Cardiac muscle cell (in vitro differentiated cells and primary cell): ENCODE measurements around the gene NOM1. TPM values are rescaled to one million over a fixed set of nuclear protein-coding genes. Genes with fewer than 3 reads are reported as not detected.

Experiments used
- DNase-seq, 2 donors: peaks; one replicate each; pipeline versions ENCODE4 v3.0.0 to v3.0.0-alpha.2; 2010 to 2017; ENCODE audit warnings: low read depth in 1 of 2, low spot score in 1 of 2
- H3K27ac ChIP-seq: fragments of 200-600 bp; sonication (generic); 2 replicates; pipeline ENCODE4 v1.5.1; 2016
- H3K27me3 ChIP-seq: fragments of 200-600 bp; sonication (generic); 2 replicates; pipeline ENCODE4 v1.6.0; 2016; ENCODE audit warnings: control low read depth
- H3K36me3 ChIP-seq: fragments of 200-600 bp; sonication (generic); 2 replicates; pipeline ENCODE4 v1.5.1; 2016; ENCODE audit warnings: control low read depth
- H3K4me1 ChIP-seq: fragments of 200-600 bp; sonication (generic); 2 replicates; pipeline ENCODE4 v1.8.1; 2017; ENCODE audit warnings: low read depth, mild to moderate bottlenecking, mixed run types
- H3K4me3 ChIP-seq: fragments of 200-600 bp; sonication (generic); 2 replicates; pipeline ENCODE4 v1.5.1; 2016; ENCODE audit warnings: mild to moderate bottlenecking
- H3K9me3 ChIP-seq: fragments of 200-600 bp; sonication (generic); 2 replicates; pipeline ENCODE4 v1.5.1; 2017; ENCODE audit warnings: low read depth, mild to moderate bottlenecking, control low read depth
- polyA plus RNA-seq: library from polyadenylated mRNA; unstranded; fragments of >200 nt; fragmentation: Nextera tagmentation; extraction: Ambion mirVana; gene quantifications from 2 replicates; pipeline ENCODE4 v1.2.1, GENCODE V29; 2016
- total RNA-seq: library from RNA; depleted of rRNA; stranded (reverse); fragments of >200 nt; gene quantifications from 2 replicates; pipeline ENCODE4 v1.2.3, GENCODE V29; 2016
- TF ChIP-seq, protein P1 (sequence below): IDR thresholded peaks from 2 replicates; pipeline ENCODE4 v1.5.1; 2012; ENCODE audit warnings: low read depth, mild to moderate bottlenecking, low read length

Gene NOM1
- total and polyA plus RNA-seq, 2 experiments from 2014 or later = 5.6 to 18.3 TPM

DNA sequence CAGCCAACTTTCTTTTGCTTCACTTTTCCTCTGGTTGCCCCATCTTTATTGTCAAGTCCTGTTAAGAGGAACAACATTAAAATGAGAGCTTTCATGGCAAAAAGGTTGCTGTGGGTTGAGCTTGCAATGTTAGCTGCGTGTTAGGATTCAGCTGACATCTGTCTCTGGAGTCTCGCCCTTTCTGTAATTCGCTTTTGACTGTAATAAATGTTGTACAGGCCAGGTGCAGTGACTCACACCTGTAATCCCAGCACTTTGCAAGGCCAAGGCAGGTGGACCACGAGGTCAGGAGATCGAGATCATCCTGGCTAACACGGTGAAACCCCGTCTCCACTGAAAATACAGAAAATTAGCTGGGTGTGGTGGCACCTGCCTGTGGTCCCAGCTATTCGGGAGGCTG, 36.9 kb downstream of the NOM1 start:
- peaks cover 4% of the 10 kb centered on the region for H3K27me3 ChIP-seq
- H3K4me3 ChIP-seq = no peak overlapping the region
- TF ChIP-seq, protein P1, sequence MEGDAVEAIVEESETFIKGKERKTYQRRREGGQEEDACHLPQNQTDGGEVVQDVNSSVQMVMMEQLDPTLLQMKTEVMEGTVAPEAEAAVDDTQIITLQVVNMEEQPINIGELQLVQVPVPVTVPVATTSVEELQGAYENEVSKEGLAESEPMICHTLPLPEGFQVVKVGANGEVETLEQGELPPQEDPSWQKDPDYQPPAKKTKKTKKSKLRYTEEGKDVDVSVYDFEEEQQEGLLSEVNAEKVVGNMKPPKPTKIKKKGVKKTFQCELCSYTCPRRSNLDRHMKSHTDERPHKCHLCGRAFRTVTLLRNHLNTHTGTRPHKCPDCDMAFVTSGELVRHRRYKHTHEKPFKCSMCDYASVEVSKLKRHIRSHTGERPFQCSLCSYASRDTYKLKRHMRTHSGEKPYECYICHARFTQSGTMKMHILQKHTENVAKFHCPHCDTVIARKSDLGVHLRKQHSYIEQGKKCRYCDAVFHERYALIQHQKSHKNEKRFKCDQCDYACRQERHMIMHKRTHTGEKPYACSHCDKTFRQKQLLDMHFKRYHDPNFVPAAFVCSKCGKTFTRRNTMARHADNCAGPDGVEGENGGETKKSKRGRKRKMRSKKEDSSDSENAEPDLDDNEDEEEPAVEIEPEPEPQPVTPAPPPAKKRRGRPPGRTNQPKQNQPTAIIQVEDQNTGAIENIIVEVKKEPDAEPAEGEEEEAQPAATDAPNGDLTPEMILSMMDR = no peak
- no peaks in the 10 kb centered on the region for H3K36me3 ChIP-seq
- H3K27ac ChIP-seq = no peak overlapping the region
- no peaks in the 10 kb centered on the region for H3K4me1 ChIP-seq
- DNase-seq = no peak
- H3K9me3 ChIP-seq = no peaks in the 10 kb centered on the region

DNA sequence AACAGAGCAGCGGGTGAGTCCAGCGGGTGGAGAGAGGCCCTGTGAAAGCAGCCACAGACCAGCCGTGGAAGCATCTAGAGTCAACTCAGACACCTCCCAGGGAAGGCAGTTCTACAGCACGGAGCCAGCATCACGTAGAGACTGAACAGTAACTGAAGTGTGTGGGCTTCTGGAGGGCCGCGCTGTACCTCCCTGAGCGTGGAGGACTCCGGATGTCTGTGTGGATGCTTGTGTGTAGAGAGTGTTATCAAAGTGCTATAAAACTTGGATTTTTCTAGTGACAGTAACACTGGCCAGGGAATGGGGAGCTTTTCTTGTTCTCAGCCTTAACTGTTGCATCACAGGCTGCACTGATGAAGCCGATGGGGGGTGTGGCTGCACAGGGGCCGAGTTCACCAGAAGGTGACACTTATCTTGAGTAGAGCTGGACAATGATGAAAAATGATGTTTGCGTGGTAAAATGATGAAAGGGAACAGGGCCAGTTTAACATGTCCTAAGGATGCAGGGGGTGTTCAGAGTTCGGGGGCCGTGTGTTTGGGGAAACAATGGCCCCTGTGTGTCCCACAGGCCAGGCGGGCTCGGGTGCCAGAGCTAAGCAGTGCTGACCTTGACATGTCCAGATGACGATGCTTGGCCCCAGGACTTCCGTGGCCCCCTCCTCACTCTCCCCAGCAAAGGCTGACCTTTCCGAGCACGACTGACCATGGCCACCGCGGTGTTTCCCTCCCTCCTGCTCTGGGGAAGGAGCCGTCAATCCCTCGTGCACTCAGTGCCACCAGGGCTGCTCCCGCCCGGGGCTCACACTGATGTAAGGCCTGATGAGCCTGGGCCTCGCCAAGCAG, 39.1 kb downstream of the NOM1 start:
- no peak overlapping the region for H3K27ac ChIP-seq
- TF ChIP-seq, protein P1 = no peak
- H3K4me1 ChIP-seq = no peaks in the 10 kb centered on the region
- H3K27me3 ChIP-seq = peaks cover 21% of the 10 kb centered on the region
- no peaks in the 10 kb centered on the region for H3K9me3 ChIP-seq
- H3K4me3 ChIP-seq = no peak overlapping the region
- peak in 1 of 2 donors; percentile 45 for DNase-seq
- H3K36me3 ChIP-seq = no peaks in the 10 kb centered on the region

DNA sequence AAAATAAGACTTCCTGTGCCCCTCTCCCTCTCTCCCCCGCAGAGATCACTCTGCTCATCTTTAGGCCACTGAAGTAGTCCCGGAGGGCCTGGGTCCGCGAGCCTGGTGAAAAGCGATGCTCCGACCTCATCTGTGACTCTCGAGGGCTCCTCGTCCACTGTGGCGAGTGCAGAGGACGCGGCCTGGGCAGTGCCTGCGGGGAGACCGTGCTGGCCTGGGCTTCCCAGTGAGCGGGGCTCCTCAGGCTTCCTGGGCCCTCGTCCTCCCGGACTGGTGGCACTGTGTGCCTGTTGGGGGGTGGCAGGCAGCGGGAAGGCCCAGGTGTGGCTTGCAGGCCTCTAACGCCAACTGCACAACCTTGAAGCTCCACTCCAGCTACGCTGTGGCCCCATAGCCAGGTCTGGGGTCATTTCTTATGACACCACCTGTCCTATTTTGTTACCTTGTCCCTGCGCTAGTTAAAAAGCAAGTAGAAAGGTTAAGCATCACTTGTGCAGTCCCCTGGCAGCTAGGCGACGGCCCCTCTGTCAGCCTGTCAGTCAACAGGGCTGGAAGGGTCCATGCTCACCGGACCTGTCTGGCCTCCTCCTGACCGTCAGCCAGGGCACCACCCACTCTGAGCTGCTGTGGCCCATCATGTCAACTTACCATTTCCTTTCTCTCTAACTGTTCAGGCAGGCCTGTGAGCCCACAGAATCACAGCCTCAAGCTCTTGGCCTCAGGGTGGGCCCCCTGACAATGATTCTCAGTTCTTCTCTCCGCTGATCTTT, 40.4 kb downstream of the NOM1 start:
- no peak for DNase-seq
- Histone ChIP-seq H3K27me3 (peaks cover 35% of the 10 kb centered on the region), H3K27ac (no peak overlapping the region), H3K9me3 (no peaks in the 10 kb centered on the region), H3K4me1 (no peaks in the 10 kb centered on the region), H3K4me3 (no peak overlapping the region), H3K36me3 (no peaks in the 10 kb centered on the region)
- TF ChIP-seq, protein P1 = no peak

DNA sequence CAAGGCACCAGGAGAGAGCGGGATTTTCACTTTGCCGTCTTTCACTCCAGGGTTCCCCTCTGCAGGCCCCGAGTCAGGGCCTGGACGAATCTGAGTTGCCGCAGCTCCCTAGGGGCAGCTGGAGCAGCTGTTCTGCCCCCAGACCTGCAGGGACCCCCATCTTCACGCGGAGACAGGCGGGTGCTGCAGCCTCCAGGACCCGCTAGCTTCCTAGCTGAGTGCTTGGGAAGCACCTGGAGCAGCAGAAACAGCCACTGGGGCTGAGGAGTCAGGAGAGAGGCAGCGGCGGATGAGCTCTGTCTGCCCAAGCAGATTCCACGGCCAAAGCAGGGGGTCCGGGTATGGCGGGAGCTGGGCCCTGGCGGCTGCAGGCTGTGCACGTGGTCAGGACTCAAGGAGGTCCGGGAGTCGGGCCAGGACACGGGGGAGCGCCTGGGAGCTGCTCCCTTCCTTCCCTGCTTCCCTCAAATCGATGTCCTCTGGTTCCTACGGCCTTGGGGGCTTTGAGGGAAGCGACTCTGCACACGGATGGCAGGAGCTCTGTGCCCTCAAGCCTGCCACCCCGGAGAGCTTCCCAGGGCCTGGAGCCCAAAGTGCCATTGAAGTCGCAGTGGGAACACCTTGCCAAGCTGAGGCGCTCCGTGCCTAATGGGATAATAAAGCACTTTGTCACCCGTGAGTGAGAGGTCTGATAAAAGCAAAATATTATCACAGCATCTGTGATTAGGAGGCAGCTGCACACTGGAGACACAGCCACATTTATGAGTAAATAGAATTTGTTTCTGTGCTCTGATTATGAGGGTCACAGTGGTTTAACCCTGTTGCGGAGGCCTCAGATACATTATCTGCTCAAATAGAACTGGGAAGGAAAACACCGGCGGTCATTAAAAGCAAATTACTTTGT, 43.8 kb downstream of the NOM1 start:
- Histone ChIP-seq H3K4me3 (no peak overlapping the region), H3K27me3 (peaks cover 67% of the 10 kb centered on the region), H3K4me1 (no peaks in the 10 kb centered on the region), H3K36me3 (no peaks in the 10 kb centered on the region), H3K9me3 (no peaks in the 10 kb centered on the region), H3K27ac (no peak overlapping the region)
- DNase-seq = peak in 1 of 2 donors; percentile 70
- TF ChIP-seq, protein P1 = no peak

DNA sequence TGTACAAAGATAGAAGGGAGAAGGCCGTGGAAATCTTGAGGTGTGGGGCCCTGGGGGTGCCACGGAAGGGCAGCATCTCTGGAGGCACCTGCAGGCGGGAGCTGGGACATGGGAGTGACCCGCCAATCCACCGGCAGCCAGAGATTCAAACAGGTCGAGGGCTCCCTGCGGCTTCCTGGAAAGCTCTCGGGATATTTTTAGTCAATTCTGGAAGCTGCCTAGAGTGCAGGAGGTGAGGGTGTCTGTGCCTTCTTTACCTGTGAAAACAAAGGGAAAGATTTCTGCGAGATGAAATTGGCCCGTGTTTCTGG, 44.4 kb downstream of the NOM1 start:
- no peak for DNase-seq
- TF ChIP-seq, protein P1 = no peak
- no peak overlapping the region for H3K27ac ChIP-seq
- H3K4me1 ChIP-seq = no peaks in the 10 kb centered on the region
- no peak overlapping the region for H3K4me3 ChIP-seq
- peaks cover 73% of the 10 kb centered on the region for H3K27me3 ChIP-seq
- no peaks in the 10 kb centered on the region for H3K9me3 ChIP-seq
- H3K36me3 ChIP-seq = no peaks in the 10 kb centered on the region
